Activated T-helper 1 cell treated with anti-CD3 and anti-CD28 coated beads, Interleukin-12 subunit alpha, Interleukin-12 subunit beta, Interleukin-2, Interleukin-4 antibody, amounts not matched to agents 30 ng/mL and 10 ng/mL and 1 ng/mL, durations not matched to agents 14 hours and 24 hours and 36 hours (primary cell): ENCODE results near the gene FBN1. TPM values are rescaled to one million over a fixed set of nuclear protein-coding genes. Genes with fewer than 3 reads are reported as not detected.

Source experiments
- DNase-seq: peaks from one replicate; pipeline ENCODE4 v3.0.0; 2021; ENCODE audit warnings: low spot score
- H3K27ac Mint-ChIP-seq: one replicate; pipeline ENCODE4 v1.8.0; 2021; ENCODE audit warnings: mild to moderate bottlenecking, mixed read lengths
- H3K27me3 Mint-ChIP-seq: one replicate; pipeline ENCODE4 v1.8.0; 2022; ENCODE audit warnings: mild to moderate bottlenecking, moderate library complexity, mixed read lengths; ENCODE audit not compliant: insufficient read depth
- H3K36me3 Mint-ChIP-seq: one replicate; pipeline ENCODE4 v1.8.0; 2021; ENCODE audit warnings: low read depth, mixed read lengths
- H3K4me1 Mint-ChIP-seq: one replicate; pipeline ENCODE4 v1.8.0; 2021; ENCODE audit warnings: low read depth, mixed read lengths
- H3K4me3 Mint-ChIP-seq: one replicate; pipeline ENCODE4 v1.8.0; 2021; ENCODE audit warnings: mild to moderate bottlenecking, moderate library complexity, mixed read lengths
- H3K9me3 Mint-ChIP-seq: one replicate; pipeline ENCODE4 v1.8.0; 2021; ENCODE audit warnings: mixed read lengths
- intact Hi-C: fragments of 100-400 bp; cut with micrococcal nuclease; formaldehyde crosslinking; loops from one replicate; pipeline ENCODE4 v1.15.1; 2024
- total RNA-seq: library from RNA; stranded (reverse); gene quantifications from 2 replicates; pipeline ENCODE4 v1.2.3, GENCODE V29; 2022

Gene FBN1
- total RNA-seq, 1 donor from 2014 or later, result 0.47 TPM

DNA sequence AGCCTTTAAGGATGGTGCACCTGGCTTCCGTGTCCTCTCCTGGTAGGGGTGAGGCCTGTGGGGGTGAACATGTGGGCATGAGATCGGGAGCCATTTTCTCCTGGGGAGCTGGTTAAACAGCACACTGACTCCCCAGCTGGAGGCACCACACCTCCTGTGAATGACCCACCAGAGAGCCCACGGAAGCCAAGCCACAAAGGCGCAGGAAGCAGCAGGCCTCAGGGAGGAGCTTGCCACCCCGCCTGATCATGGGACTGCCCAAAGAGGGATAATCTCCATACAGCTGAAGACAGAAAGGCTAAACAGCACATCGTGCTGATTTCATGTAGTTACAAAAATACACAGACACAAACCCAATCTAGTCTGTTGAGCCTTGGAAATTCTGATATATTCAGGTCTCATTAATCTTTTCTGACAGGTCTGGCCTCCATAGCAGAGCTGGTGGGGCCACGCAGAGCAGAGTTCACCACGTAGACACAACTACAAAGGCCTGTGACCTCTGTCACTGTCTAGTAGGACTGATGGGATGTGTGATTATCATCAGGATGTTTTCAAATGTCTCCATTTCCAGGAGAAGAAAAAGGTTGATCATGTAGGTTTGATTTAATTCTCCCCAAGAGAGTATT, 239.1 kb downstream of the FBN1 start:
- no peak for DNase-seq
- Mint-ChIP-seq H3K9me3 (no peaks in the 10 kb centered on the region), H3K4me1 (no peaks in the 10 kb centered on the region), H3K27ac (no peak overlapping the region), H3K27me3 (no peaks in the 10 kb centered on the region), H3K36me3 (no peaks in the 10 kb centered on the region), H3K4me3 (no peak overlapping the region)
- intact Hi-C loops, result no loop called here

DNA sequence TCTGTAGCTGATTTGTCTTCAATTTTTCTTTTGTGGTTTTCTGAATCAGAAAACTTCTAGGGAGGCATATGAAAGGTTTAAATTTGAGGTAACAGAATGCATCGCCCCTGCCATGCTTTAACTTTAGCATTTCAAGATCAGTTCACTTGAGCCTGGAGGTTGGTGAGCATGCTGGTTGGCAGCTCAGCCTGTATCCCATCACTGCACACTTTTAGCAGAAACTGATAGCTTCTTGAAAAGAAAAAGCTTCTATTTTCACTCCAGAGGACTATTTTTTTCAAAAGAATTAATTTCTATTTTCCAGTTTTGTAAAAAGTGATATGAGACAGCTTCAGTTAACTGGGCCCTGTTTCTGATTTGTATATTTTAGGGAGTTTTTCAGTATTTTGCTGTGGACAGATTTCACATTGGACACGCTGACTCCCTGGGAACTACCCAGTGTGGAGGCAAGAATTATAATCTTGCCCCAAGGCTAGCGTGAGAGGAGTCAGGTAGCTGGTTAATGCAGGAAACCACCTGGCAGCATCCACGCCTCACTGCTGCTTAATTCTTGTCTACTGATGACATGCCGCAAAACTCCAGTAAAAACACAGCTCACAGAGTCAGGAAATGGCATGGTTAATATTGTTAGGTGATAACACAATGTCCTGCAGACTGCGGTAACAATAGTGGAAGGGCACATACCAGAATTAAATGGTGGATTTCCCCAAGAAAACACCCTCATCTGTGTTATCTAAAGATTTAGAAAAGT, 242.9 kb downstream of the FBN1 start:
- Mint-ChIP-seq H3K27me3 (peaks cover 4% of the 10 kb centered on the region), H3K9me3 (no peaks in the 10 kb centered on the region), H3K27ac (no peak overlapping the region), H3K4me3 (no peak overlapping the region), H3K36me3 (no peaks in the 10 kb centered on the region), H3K4me1 (no peaks in the 10 kb centered on the region)
- no peak for DNase-seq
- intact Hi-C loops, result no loop called here

DNA sequence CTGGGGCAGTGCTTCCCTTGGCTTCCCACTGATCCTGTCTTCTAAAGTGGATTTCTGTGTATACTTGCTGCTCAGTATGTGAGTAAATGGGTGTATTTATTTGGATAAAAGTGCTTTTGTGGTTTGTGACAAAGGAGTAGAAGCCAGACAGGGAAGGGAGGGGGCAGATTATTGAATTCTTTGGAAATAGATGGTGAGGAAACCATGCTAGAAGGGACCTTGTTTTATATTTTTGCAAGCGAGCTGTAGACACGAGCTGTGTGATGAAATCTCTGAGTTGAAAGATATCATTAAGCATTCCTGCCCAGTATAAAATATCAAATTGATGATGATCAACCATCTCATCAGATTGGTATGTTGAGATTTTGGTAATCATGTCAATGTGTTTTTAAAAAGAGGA, 245.4 kb downstream of the FBN1 start:
- no peaks in the 10 kb centered on the region for H3K36me3 Mint-ChIP-seq
- H3K4me1 Mint-ChIP-seq, result no peaks in the 10 kb centered on the region
- peaks cover 4% of the 10 kb centered on the region for H3K27me3 Mint-ChIP-seq
- H3K27ac Mint-ChIP-seq, result no peak overlapping the region
- H3K4me3 Mint-ChIP-seq, result no peak overlapping the region
- intact Hi-C loops, result no loop called here
- no peaks in the 10 kb centered on the region for H3K9me3 Mint-ChIP-seq
- DNase-seq, result no peak

DNA sequence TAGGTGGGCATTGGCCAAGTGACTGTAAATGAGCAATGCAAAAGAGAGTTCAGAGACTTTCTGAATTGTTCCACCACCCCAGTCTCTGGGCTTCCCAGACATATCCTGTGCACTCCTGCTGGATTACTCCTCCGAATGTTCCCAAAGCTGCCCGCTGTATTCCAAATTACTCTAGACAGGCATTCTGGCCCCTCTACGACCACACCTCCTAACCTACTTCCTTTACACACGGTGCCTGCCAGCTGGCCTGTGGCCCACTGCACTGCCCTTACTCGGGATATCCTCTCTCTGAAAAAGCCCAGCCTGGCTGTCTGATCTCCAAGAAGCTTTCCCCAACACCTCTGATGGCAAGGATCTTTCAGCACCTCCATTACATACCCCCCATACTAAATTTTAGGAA, 247.7 kb downstream of the FBN1 start:
- peaks cover 7% of the 10 kb centered on the region for H3K27me3 Mint-ChIP-seq
- H3K36me3 Mint-ChIP-seq, result no peaks in the 10 kb centered on the region
- no peak overlapping the region for H3K27ac Mint-ChIP-seq
- intact Hi-C loops, result no loop called here
- no peaks in the 10 kb centered on the region for H3K4me1 Mint-ChIP-seq
- no peak overlapping the region for H3K4me3 Mint-ChIP-seq
- no peaks in the 10 kb centered on the region for H3K9me3 Mint-ChIP-seq
- DNase-seq, result no peak

DNA sequence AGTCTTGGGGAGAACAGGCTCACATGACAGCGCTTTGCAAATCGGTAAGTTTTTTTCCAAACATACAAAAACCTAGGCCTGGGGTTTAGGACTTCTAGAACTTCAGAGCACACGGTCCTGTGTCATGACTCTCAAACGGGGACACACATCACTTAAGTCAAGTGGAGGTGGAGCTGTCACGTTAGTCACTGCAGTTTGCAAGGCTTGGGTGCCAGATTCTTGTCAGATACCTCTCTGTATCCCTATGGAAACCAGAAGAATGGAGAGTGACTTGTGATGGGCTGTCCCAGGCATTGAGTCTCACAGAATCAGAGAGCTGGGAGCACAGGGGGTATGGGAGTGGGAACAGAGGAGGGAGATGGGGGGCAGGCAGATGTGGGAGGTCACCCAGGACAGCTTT, 249.5 kb downstream of the FBN1 start:
- no peak overlapping the region for H3K27ac Mint-ChIP-seq
- no peak for DNase-seq
- no peaks in the 10 kb centered on the region for H3K4me1 Mint-ChIP-seq
- H3K9me3 Mint-ChIP-seq, result no peaks in the 10 kb centered on the region
- peaks cover 7% of the 10 kb centered on the region for H3K27me3 Mint-ChIP-seq
- no peak overlapping the region for H3K4me3 Mint-ChIP-seq
- intact Hi-C loops, result no loop called here
- no peaks in the 10 kb centered on the region for H3K36me3 Mint-ChIP-seq

DNA sequence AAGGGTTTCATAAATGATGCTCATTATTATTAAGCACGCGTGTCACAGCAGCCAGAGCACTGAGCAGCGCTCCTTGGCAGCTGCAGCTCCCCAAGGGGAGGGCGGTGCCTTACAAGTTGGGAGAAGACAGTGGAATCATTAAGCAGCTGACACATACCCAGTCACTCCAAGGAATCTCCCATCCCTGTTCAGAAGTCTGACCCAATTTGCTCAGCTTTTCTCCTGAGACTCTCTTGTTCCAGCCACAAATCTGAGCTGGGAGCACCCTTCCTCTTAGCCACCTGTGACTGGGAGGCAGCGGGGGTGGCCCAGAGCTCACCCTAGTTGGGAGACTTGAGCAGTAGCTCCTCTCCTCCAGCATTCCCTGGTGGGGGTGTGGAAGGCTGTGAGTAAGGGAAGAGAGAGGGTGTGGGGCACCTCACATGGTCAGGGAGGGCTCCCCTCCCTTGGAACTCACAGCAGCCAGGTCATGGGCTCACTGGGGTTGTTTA, 249.9 kb downstream of the FBN1 start:
- no peaks in the 10 kb centered on the region for H3K36me3 Mint-ChIP-seq
- intact Hi-C loops, result no loop called here
- no peak overlapping the region for H3K27ac Mint-ChIP-seq
- DNase-seq, result no peak
- H3K27me3 Mint-ChIP-seq, result peaks cover 7% of the 10 kb centered on the region
- H3K9me3 Mint-ChIP-seq, result no peaks in the 10 kb centered on the region
- H3K4me1 Mint-ChIP-seq, result no peaks in the 10 kb centered on the region
- no peak overlapping the region for H3K4me3 Mint-ChIP-seq

DNA sequence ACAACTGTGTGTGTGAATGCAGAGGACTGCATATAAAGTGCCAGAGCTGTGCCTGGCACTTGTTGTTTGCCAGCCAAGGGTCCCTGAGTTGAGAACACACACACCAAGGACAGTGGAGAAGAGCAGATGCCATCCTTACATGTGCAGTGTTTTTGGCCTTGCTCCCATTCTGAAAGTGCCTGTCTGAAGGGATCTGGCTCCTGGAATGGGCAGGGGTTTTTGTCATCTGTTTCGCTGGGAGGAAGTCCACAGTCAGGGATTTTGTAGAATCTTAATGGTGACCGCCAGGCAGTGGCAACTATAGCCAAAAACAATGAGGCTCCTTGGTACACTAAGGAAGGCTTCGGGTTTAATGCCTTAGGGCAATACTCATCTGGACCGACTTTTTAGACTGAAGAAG, 250.5 kb downstream of the FBN1 start:
- Mint-ChIP-seq H3K4me3 (no peak overlapping the region), H3K36me3 (no peaks in the 10 kb centered on the region), H3K27me3 (peaks cover 4% of the 10 kb centered on the region), H3K4me1 (no peaks in the 10 kb centered on the region), H3K9me3 (no peaks in the 10 kb centered on the region), H3K27ac (no peak overlapping the region)
- intact Hi-C loops, result no loop called here
- DNase-seq, result no peak

DNA sequence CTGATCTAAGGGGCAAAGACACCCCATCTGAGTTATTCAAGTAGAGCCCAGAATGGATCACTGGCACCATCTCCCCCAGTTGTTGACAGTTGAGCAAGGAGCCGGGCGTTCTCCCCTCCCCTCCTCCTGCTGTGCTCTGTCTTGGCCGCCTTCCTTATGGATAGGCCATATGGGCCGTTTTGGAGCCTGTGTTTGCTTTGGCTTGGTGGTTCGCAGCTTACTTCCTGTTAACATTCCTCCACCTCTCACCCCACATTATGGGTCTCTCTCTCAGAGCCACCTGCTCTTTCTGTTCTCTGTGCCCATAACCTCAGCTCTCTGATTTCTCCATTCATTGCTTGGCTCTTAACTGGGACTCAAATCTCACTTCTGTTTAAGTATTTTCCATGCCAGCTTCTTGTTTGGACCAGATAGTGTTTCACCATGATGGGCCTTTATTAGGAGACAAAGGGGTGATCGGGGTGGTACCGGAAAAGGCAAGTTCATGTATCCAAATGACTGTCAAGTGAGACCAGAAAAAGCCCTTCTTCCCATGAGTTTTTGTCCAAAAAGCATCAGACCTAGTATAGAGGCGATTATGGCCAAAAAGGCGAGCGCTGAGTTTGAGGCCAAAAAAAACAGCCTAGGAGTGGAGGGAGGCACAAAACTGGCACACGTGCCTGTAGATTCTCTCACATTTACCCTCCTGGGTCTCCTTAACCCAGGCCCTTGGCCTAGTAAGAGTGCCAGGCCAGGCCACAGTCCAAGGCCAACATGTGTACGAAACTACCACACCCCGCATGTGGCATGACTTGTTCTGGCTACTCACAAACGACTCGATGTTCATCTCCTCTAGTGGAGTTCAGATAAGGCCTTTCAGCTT, 251.6 kb downstream of the FBN1 start:
- Mint-ChIP-seq H3K27ac (no peak overlapping the region), H3K4me1 (no peaks in the 10 kb centered on the region), H3K27me3 (peaks cover 6% of the 10 kb centered on the region), H3K9me3 (no peaks in the 10 kb centered on the region), H3K4me3 (no peak overlapping the region), H3K36me3 (no peaks in the 10 kb centered on the region)
- no peak for DNase-seq
- intact Hi-C loops, result no loop called here

DNA sequence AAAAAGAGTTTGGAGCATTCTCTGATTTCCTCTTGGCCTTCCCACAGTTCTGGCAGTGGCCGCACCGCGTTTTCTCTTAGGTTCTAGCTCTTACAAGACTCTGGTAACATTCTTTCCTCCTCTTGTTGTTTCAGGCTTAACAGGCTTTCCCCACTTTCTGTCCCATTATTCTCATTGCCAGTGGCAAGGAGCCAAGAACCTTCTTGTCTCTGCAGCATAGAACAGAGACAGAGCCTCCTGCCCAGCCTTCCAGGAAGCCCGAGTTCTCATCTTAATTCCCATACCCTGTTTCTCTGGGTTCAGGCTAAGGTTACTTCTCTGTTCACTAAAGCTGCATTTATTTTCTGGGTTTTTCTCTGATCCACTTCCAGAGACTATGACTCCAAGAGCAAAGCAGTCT, 253.2 kb downstream of the FBN1 start:
- intact Hi-C loops, result no loop called here
- Mint-ChIP-seq H3K4me3 (no peak overlapping the region), H3K36me3 (no peaks in the 10 kb centered on the region), H3K27ac (no peak overlapping the region), H3K27me3 (peaks cover 6% of the 10 kb centered on the region), H3K9me3 (no peaks in the 10 kb centered on the region), H3K4me1 (no peaks in the 10 kb centered on the region)
- DNase-seq, result no peak

DNA sequence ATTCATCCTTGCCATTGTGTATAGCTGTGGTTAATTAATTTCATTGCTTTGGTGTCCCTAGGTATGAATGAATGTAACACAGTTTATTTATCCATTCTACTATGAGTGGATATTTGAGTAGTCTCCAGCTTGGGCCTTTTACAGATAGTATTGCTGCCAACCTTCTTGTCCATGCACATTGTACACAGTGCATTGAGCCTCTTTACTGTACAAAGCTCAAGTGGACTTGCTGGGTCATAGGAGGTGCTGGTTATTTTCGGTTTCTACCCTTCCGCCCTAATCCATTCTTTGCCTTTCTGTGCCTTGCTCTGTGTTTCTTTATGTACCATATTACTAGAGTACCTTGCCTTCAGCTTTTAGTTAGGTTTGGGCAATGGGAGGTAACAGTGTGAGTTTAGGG, 253.6 kb downstream of the FBN1 start:
- no peak overlapping the region for H3K4me3 Mint-ChIP-seq
- no peak for DNase-seq
- H3K36me3 Mint-ChIP-seq, result no peaks in the 10 kb centered on the region
- H3K27me3 Mint-ChIP-seq, result peaks cover 6% of the 10 kb centered on the region
- intact Hi-C loops, result no loop called here
- no peaks in the 10 kb centered on the region for H3K4me1 Mint-ChIP-seq
- no peaks in the 10 kb centered on the region for H3K9me3 Mint-ChIP-seq
- H3K27ac Mint-ChIP-seq, result no peak overlapping the region

DNA sequence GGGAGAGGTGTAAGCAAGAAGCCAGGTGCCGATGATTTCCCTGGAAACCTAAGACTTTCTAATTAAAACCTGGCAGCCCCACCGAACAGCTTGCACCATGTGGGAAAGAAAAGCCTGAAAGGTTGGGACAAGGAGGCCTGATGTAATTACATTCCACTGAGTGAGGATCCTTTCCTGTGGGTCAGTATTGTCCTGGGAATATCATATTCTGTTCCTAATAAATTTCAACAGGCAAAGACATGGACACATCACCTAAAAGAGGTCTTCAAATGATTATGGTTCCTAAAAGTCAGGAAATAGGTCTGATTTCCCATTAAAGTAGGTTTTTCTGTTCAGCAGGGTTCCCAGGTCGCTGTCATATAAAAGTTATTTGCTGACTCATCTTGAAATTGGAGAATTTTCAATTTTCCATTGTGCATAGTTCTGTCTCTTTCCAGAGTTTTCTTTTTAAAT, 255.8 kb downstream of the FBN1 start:
- no peak for DNase-seq
- Mint-ChIP-seq H3K4me1 (no peaks in the 10 kb centered on the region), H3K4me3 (no peak overlapping the region), H3K9me3 (no peaks in the 10 kb centered on the region), H3K27ac (no peak overlapping the region), H3K27me3 (peaks cover 10% of the 10 kb centered on the region), H3K36me3 (no peaks in the 10 kb centered on the region)
- intact Hi-C loops, result no loop called here

DNA sequence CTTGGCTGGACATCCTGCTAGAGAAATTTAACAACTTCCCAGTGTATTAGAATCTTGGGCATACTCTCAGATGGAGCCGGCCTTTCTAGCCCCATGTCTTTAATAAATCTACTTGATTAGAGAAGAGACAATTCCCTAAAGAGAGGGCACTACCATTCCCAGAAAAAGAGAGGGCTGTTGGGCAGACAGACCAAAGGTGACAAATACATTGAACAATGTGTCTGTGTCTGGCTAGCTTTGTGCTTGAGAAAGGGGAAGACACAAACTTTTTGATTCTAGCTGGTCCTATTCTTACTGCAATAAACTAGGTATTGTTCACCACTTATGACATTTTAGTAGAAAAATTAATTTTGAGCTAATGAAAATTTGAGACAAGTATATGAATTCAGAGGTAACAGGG, 256.6 kb downstream of the FBN1 start:
- H3K9me3 Mint-ChIP-seq, result no peaks in the 10 kb centered on the region
- intact Hi-C loops, result no loop called here
- H3K4me1 Mint-ChIP-seq, result no peaks in the 10 kb centered on the region
- no peaks in the 10 kb centered on the region for H3K36me3 Mint-ChIP-seq
- no peak overlapping the region for H3K4me3 Mint-ChIP-seq
- no peak overlapping the region for H3K27ac Mint-ChIP-seq
- H3K27me3 Mint-ChIP-seq, result peaks cover 10% of the 10 kb centered on the region
- DNase-seq, result no peak
